ENCODE results near the gene CCDC196. TPM values are rescaled to one million over a fixed set of nuclear protein-coding genes. Genes with fewer than 3 reads are reported as not detected.
"Not testable (repeated sequence)": the region's sequence is repeated elsewhere in the genome, so short reads cannot be mapped to it uniquely, and the experiment has no call there.

CCDC196 gene
- polyA plus RNA-seq, 4 donors, result 0.14 to 0.34 TPM; not detected in 2

- not testable (repeated sequence) for DNase-seq (ENCODE audit: low read depth in 4 of 4, low spot score in 3 of 4)
Measured at GRCh38 chr14:66545191-66545590, 59.0 kb downstream of the CCDC196 start.

GRCh38 chr14:66545751-66546150, 59.6 kb downstream of the CCDC196 start:
- DNase-seq (ENCODE audit: low read depth in 4 of 4, low spot score in 3 of 4), result not testable (repeated sequence)

Other genes starting within 250 kb of the CCDC196 start
- 10 to 100 TPM; 21.1 to 82.0 (median 66.4) TPM for gene GPHN, start 21.8 kb downstream of the CCDC196 start, polyA plus RNA-seq (ENCODE audit: insufficient read length in 4 of 4)